Gastroesophageal sphincter (tissue), 4 donors: Measurements from ENCODE around the gene CTDSPL2. TPM values are rescaled to one million over a fixed set of nuclear protein-coding genes. Genes with fewer than 3 reads are reported as not detected.

Source experiments
- ATAC-seq: fragments of 150-250 bp; one replicate; pipeline ENCODE4 v1.9.1; 2016; ENCODE audit warnings: mild to moderate bottlenecking, moderate library complexity
- H3K27ac ChIP-seq, 4 donors: fragments of 200-600 bp; sonication (generic) in 3 of 4; 1 replicate in 3 of 4; 2 replicates in 1 of 4; pipeline ENCODE4 v1.5.1; 2016 to 2019
- H3K27me3 ChIP-seq: fragments of 200-600 bp; sonication (generic); one replicate; pipeline ENCODE4 v1.5.1; 2019
- H3K36me3 ChIP-seq, 2 donors: fragments of 200-600 bp; sonication (generic); one replicate each; pipeline ENCODE4 v1.5.1; 2019; ENCODE audit warnings: control low read depth in 1 of 2
- H3K4me1 ChIP-seq, 3 donors: fragments of 200-600 bp; sonication (generic); 1 replicate in 2 of 3; 2 replicates in 1 of 3; pipeline ENCODE4 v1.5.1; 2016 to 2019; ENCODE audit warnings: control low read depth in 2 of 3
- H3K4me3 ChIP-seq, 2 donors: fragments of 200-600 bp; sonication (generic); one replicate each; pipeline ENCODE4 v1.5.1; 2019; ENCODE audit warnings: mild to moderate bottlenecking in 1 of 2, moderate library complexity in 1 of 2
- H3K9me3 ChIP-seq, 3 donors: fragments of 200-600 bp; sonication (generic); one replicate each; pipeline ENCODE4 v1.5.1; 2017 to 2019; ENCODE audit warnings: control low read depth in 2 of 3
- EP300 ChIP-seq: sonication (generic); formaldehyde crosslinking; IDR thresholded peaks from one replicate; pipeline ENCODE4 v1.6.1; 2017; ENCODE audit warnings: antibody characterized with exemption, mild to moderate bottlenecking
- POLR2A ChIP-seq, 2 donors: fragments of 450-650 bp; IDR thresholded peaks; one replicate each; pipeline ENCODE4 v1.6.1; 2017; ENCODE audit warnings: antibody characterized with exemption in 2 of 2, mild to moderate bottlenecking in 2 of 2, moderate library complexity in 1 of 2
- POLR2AphosphoS5 ChIP-seq: sonication (generic); formaldehyde crosslinking; IDR thresholded peaks from one replicate; pipeline ENCODE4 v1.6.1; 2017; ENCODE audit warnings: antibody characterized with exemption
- WGBS, 2 donors: methylation state at CpG; one replicate each; pipeline ENCODE4 v1.1.5; 2018; ENCODE audit warnings: low coverage in 1 of 2; 5-methylcytosine and 5-hydroxymethylcytosine counted together
- total RNA-seq, 4 donors: library from RNA; depleted of rRNA; stranded (reverse); fragments of >200 nt; gene quantifications; one replicate each; pipeline ENCODE4 v1.1.0, GENCODE V29; 2016
- TF ChIP-seq, protein P1 (sequence below), 4 experiments: fragments of 200-600 bp in 2 of 4; fragments of 450-650 bp in 2 of 4; sonication (generic) in 1 of 4; IDR thresholded peaks; one replicate each; pipeline ENCODE4 v1.5.1; 2017 to 2019; ENCODE audit warnings: antibody characterized with exemption in 4 of 4, mild to moderate bottlenecking in 2 of 4, moderate library complexity in 2 of 4

Gene CTDSPL2
- total RNA-seq, 4 donors from 2014 or later = 31.6 to 74.7 (median 46.9) TPM

DNA sequence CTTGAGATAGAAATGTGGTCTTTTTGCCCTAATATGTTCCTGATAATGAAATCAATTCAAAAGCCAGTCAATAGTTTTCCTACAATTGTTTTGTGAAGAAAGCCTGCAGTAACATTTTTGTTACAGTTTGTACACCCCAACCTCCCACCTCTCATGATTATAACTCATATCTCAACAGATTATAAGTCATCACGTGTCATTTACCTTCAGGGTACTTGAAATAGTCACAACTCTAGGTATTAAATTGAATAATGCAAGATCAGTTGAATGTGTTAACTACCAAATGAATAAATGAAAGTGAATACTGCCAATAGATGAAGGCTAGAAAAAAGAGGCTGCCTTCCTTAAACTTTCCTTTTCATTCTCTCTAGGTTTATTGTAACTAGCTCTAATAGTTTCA, 32.9 kb upstream of the CTDSPL2 start:
- H3K36me3 ChIP-seq = peaks cover 0 to 27% of the 10 kb centered on the region in 2 donors
- H3K4me3 ChIP-seq = no peak overlapping the region
- H3K27me3 ChIP-seq = no peaks in the 10 kb centered on the region
- TF ChIP-seq, protein P1, sequence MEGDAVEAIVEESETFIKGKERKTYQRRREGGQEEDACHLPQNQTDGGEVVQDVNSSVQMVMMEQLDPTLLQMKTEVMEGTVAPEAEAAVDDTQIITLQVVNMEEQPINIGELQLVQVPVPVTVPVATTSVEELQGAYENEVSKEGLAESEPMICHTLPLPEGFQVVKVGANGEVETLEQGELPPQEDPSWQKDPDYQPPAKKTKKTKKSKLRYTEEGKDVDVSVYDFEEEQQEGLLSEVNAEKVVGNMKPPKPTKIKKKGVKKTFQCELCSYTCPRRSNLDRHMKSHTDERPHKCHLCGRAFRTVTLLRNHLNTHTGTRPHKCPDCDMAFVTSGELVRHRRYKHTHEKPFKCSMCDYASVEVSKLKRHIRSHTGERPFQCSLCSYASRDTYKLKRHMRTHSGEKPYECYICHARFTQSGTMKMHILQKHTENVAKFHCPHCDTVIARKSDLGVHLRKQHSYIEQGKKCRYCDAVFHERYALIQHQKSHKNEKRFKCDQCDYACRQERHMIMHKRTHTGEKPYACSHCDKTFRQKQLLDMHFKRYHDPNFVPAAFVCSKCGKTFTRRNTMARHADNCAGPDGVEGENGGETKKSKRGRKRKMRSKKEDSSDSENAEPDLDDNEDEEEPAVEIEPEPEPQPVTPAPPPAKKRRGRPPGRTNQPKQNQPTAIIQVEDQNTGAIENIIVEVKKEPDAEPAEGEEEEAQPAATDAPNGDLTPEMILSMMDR (IDR thresholded peaks at IDR 0.05) = no peak
- TF ChIP-seq EP300 (no peak), POLR2A (IDR thresholded peaks at IDR 0.05) (no peak), POLR2AphosphoS5 (no peak)
- no peaks in the 10 kb centered on the region for H3K9me3 ChIP-seq
- no peak overlapping the region for H3K27ac ChIP-seq
- 100% methylated on average over 1 of the region's 1 CpG; no CpG with 5 or more reads in 1 of the 2 donors for WGBS, 2 donors
- no peak for ATAC-seq
- no peaks in the 10 kb centered on the region for H3K4me1 ChIP-seq

DNA sequence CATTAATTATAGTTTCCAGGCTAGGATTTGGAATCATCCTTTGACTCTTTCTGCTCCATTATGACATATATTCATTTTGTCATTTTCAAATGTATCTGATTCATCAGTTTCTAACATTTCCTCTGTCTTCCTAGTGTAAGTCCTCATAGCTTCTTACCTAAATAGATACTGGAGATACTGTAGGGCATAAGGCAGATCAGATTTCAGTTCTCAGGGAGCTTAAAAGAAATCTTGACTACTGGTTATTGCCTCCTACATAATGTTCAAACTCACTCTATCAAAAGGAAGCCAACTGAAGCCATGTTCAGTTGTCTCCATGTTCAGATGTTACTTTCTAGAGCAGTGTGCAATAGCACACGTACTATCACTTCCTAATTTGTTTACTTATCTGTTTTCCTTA, 29.6 kb upstream of the CTDSPL2 start:
- TF ChIP-seq POLR2AphosphoS5 = no peak
- TF ChIP-seq, protein P1 (IDR thresholded peaks at IDR 0.05) = no peak
- no peak for TF ChIP-seq EP300
- no peak for TF ChIP-seq POLR2A (IDR thresholded peaks at IDR 0.05)
- peaks cover 0 to 28% of the 10 kb centered on the region in 2 donors for H3K36me3 ChIP-seq
- no peaks in the 10 kb centered on the region for H3K9me3 ChIP-seq
- no peak overlapping the region for H3K4me3 ChIP-seq
- no peaks in the 10 kb centered on the region for H3K4me1 ChIP-seq
- H3K27me3 ChIP-seq = no peaks in the 10 kb centered on the region
- ATAC-seq = no peak
- WGBS, 2 donors = 64 to 69% methylated on average over 1 of the region's 1 CpG
- no peak overlapping the region for H3K27ac ChIP-seq

DNA sequence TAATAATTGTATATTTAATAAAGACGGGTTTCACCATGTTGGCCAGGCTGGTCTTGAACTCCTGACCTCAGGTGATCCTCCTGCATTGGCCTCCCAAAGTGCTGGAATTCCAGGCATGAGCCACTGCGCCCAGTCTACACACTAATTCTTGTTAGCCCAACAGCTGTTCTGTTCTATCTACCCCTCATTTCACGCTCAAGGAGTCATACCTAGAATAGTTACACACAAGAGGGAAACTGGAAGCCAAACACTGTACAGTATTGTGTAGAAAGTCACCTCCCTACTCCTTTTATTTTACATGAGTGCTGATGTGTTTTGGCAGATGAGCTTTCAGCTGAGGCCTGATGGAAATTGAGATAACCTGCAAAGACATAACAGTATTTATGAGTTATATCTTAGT, 13.4 kb upstream of the CTDSPL2 start:
- H3K4me1 ChIP-seq = no peaks in the 10 kb centered on the region
- H3K4me3 ChIP-seq = no peak overlapping the region
- TF ChIP-seq POLR2AphosphoS5 (no peak), EP300 (no peak), POLR2A (IDR thresholded peaks at IDR 0.05) (no peak)
- TF ChIP-seq, protein P1 (IDR thresholded peaks at IDR 0.05) = no peak
- H3K36me3 ChIP-seq = peaks cover 0 to 39% of the 10 kb centered on the region in 2 donors
- 95 to 97% methylated on average over 3 of the region's 3 CpGs for WGBS, 2 donors
- H3K27ac ChIP-seq = no peak overlapping the region
- H3K9me3 ChIP-seq = no peaks in the 10 kb centered on the region
- no peaks in the 10 kb centered on the region for H3K27me3 ChIP-seq
- ATAC-seq = no peak

DNA sequence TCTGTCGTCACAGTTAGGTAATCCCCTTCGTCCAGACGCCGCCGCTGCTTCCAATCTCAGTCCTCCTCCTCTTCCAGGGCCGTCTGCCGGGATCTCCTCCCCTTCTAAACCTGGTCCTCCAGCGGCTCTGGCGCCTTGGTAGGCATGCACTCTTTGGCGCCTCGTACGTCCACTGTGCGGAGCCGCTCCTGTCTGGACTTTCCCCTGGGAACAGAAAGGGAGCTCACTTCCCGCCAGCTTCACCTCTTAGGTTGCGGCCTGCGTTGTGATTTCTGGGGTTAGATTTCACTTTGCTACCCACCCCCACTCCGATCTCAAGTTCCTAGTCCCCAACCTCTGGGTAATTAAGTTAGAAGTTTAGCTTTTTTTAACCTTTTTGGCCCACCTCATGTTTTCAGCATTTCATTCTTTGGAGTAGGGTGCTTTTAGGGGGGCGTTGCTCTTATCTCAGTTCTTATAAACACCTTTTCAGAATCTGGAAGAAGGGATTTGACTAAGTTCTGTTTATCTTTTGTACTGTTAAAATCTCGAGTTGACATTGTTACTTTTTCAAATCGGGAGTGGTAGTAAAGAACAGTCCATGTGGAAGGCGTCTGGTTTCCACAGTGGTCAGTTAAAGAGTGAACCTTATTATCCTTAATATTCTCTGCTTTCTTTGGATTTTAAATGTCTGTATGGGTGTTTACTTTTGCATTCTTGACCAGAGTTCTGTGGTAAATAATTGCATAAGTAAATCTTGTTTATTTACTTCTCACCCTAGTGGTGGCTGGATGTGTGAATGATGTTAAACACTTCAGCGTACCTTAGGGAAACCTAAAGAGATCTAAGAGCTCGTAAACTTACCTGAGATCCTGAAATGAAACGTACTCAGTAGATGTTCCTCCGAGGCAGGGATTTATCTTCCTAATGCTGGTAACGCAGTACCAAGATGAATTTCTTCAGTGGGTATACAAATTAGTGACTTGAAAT, 611 bp downstream of the CTDSPL2 start:
- peak; percentile 46 for ATAC-seq
- Histone ChIP-seq H3K27ac (peak overlapping the region; percentile 90 to 94 (median 94)), H3K9me3 (no peaks in the 10 kb centered on the region), H3K4me3 (peak overlapping the region; percentile 77 to 93), H3K4me1 (peaks cover 0 to 46% (median 7%) of the 10 kb centered on the region in 3 donors), H3K27me3 (no peaks in the 10 kb centered on the region), H3K36me3 (peaks cover 0 to 2% of the 10 kb centered on the region in 2 donors)
- no peak for TF ChIP-seq POLR2A (IDR thresholded peaks at IDR 0.05)
- no peak for TF ChIP-seq EP300
- no peak for TF ChIP-seq POLR2AphosphoS5
- TF ChIP-seq, protein P1 (IDR thresholded peaks at IDR 0.05) = peak in 1 of 4 experiments; percentile 18
- 1 to 2% methylated on average over 9 to 10 of the region's 27 CpGs for WGBS, 2 donors
